GM12874 (cell line): ENCODE data around the gene EIF4G1.

Experiments
- CTCF ChIP-seq: IDR thresholded peaks from 2 replicates; pipeline ENCODE4 v1.5.1; 2011; ENCODE audit warnings: low read depth, mild to moderate bottlenecking, control low read depth, low read length, moderate library complexity; ENCODE audit not compliant: insufficient read depth

Gene EIF4G1

GRCh38 chr3:184382326-184383032, 68.1 kb downstream of the EIF4G1 start:
- TF ChIP-seq CTCF, result no peak

- no peak for TF ChIP-seq CTCF
Measured at GRCh38 chr3:184383033-184383740, 68.8 kb downstream of the EIF4G1 start.

GRCh38 chr3:184384342-184384741, 69.9 kb downstream of the EIF4G1 start:
- no peak for TF ChIP-seq CTCF
